ENCODE data around the gene PSMG3.

PSMG3 gene

GRCh38 chr7:1579481-1580421 lies 9.9 kb upstream of the PSMG3 start:
- no peak for TF ChIP-seq GATA2 (IDR thresholded peaks at IDR 0.05; ENCODE audit: low read depth, low read length)

GRCh38 chr7:1578513-1578912 lies 8.7 kb upstream of the PSMG3 start:
- TF ChIP-seq GATA2 (IDR thresholded peaks at IDR 0.05; ENCODE audit: low read depth, low read length), result no peak
- TF ChIP-seq GATA3 (IDR thresholded peaks at IDR 0.05; ENCODE audit: low read depth, low read length), result no peak

GRCh38 chr7:1576521-1577253 lies 6.9 kb upstream of the PSMG3 start:
- TF ChIP-seq GATA2 (IDR thresholded peaks at IDR 0.05; ENCODE audit: low read depth, low read length), result no peak
- no peak for TF ChIP-seq GATA3 (IDR thresholded peaks at IDR 0.05; ENCODE audit: low read depth, low read length)

GRCh38 chr7:1575809-1576208 lies 6.0 kb upstream of the PSMG3 start:
- TF ChIP-seq GATA2 (IDR thresholded peaks at IDR 0.05; ENCODE audit: low read depth, low read length) (no peak), GATA3 (IDR thresholded peaks at IDR 0.05; ENCODE audit: low read depth, low read length) (no peak)

- no peak for TF ChIP-seq GATA2 (IDR thresholded peaks at IDR 0.05; ENCODE audit: low read depth, low read length)
- no peak for TF ChIP-seq GATA3 (IDR thresholded peaks at IDR 0.05; ENCODE audit: low read depth, low read length)
Measured at GRCh38 chr7:1572111-1572822, 2.4 kb upstream of the PSMG3 start.

- TF ChIP-seq GATA2 (IDR thresholded peaks at IDR 0.05; ENCODE audit: low read depth, low read length) (no peak), GATA3 (IDR thresholded peaks at IDR 0.05; ENCODE audit: low read depth, low read length) (no peak)
Measured at GRCh38 chr7:1569440-1569832, 396 bp downstream of the PSMG3 start.

- TF ChIP-seq GATA3 (IDR thresholded peaks at IDR 0.05; ENCODE audit: low read depth, low read length), result no peak
Measured at GRCh38 chr7:1569016-1569415, 816 bp downstream of the PSMG3 start.

GRCh38 chr7:1567896-1568510 lies 1.8 kb downstream of the PSMG3 start:
- TF ChIP-seq GATA3 (IDR thresholded peaks at IDR 0.05; ENCODE audit: low read depth, low read length), result no peak
- no peak for TF ChIP-seq GATA2 (IDR thresholded peaks at IDR 0.05; ENCODE audit: low read depth, low read length)

- TF ChIP-seq GATA3 (IDR thresholded peaks at IDR 0.05; ENCODE audit: low read depth, low read length), result no peak
- no peak for TF ChIP-seq GATA2 (IDR thresholded peaks at IDR 0.05; ENCODE audit: low read depth, low read length)
Measured at GRCh38 chr7:1567049-1567771, 2.6 kb downstream of the PSMG3 start.

GRCh38 chr7:1566687-1567048 lies 3.2 kb downstream of the PSMG3 start:
- TF ChIP-seq GATA2 (IDR thresholded peaks at IDR 0.05; ENCODE audit: low read depth, low read length) (no peak), GATA3 (IDR thresholded peaks at IDR 0.05; ENCODE audit: low read depth, low read length) (no peak)

- TF ChIP-seq GATA2 (IDR thresholded peaks at IDR 0.05; ENCODE audit: low read depth, low read length), result no peak
- no peak for TF ChIP-seq GATA3 (IDR thresholded peaks at IDR 0.05; ENCODE audit: low read depth, low read length)
Measured at GRCh38 chr7:1564603-1565022, 5.2 kb downstream of the PSMG3 start.

GRCh38 chr7:1563981-1564602 lies 5.7 kb downstream of the PSMG3 start:
- TF ChIP-seq GATA3 (IDR thresholded peaks at IDR 0.05; ENCODE audit: low read depth, low read length), result no peak
- no peak for TF ChIP-seq GATA2 (IDR thresholded peaks at IDR 0.05; ENCODE audit: low read depth, low read length)

GRCh38 chr7:1562597-1563051 lies 7.2 kb downstream of the PSMG3 start:
- TF ChIP-seq GATA2 (IDR thresholded peaks at IDR 0.05; ENCODE audit: low read depth, low read length) (no peak), GATA3 (IDR thresholded peaks at IDR 0.05; ENCODE audit: low read depth, low read length) (no peak)

Data from SH-SY5Y (cell line).